HL-60 (cell line): ENCODE results near the gene OR1N1.

ENCODE experiments used
- GABPA ChIP-seq: IDR thresholded peaks from 2 replicates; pipeline ENCODE4 v1.6.1; 2012; ENCODE audit warnings: low read depth
- POLR2AphosphoS5 ChIP-seq: IDR thresholded peaks from 2 replicates; pipeline ENCODE4 v1.6.1; 2012; ENCODE audit warnings: low read depth
- SPI1 ChIP-seq: IDR thresholded peaks from 2 replicates; pipeline ENCODE4 v1.6.1; 2012; ENCODE audit warnings: low read depth, mild to moderate bottlenecking, borderline replicate concordance
- TF ChIP-seq, protein P1 (sequence below): IDR thresholded peaks from one replicate; pipeline ENCODE4 v1.5.1; 2011; ENCODE audit warnings: low read length, control low read depth, inconsistent platforms; ENCODE audit not compliant: insufficient read depth
- TF ChIP-seq, protein P2 (sequence below): IDR thresholded peaks from 2 replicates; pipeline ENCODE4 v1.6.1; 2012; ENCODE audit warnings: low read depth; ENCODE audit not compliant: insufficient replicate concordance

DNA sequence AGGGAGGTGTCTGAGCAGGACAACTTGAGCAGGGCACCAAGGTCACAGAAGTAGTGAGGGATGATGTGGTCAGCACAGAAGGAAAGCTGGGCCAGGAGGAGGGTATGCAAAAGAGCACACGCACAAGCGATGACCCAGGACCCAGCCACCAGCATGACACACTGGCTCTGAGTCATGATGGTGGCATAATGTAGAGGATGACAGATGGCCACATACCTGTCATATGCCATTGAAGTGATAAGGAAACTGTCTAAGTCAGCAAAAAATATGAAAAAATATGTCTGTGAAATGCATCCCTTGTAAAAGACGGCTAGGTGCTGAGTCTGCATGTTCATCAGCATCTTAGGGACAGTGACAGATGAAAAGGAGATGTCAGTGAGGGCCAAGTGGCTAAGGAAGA lies 49.7 kb downstream of the OR1N1 start:
- TF ChIP-seq, protein P1, sequence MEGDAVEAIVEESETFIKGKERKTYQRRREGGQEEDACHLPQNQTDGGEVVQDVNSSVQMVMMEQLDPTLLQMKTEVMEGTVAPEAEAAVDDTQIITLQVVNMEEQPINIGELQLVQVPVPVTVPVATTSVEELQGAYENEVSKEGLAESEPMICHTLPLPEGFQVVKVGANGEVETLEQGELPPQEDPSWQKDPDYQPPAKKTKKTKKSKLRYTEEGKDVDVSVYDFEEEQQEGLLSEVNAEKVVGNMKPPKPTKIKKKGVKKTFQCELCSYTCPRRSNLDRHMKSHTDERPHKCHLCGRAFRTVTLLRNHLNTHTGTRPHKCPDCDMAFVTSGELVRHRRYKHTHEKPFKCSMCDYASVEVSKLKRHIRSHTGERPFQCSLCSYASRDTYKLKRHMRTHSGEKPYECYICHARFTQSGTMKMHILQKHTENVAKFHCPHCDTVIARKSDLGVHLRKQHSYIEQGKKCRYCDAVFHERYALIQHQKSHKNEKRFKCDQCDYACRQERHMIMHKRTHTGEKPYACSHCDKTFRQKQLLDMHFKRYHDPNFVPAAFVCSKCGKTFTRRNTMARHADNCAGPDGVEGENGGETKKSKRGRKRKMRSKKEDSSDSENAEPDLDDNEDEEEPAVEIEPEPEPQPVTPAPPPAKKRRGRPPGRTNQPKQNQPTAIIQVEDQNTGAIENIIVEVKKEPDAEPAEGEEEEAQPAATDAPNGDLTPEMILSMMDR = no peak
- TF ChIP-seq GABPA (no peak), POLR2AphosphoS5 (no peak), SPI1 (no peak)
- TF ChIP-seq, protein P2, sequence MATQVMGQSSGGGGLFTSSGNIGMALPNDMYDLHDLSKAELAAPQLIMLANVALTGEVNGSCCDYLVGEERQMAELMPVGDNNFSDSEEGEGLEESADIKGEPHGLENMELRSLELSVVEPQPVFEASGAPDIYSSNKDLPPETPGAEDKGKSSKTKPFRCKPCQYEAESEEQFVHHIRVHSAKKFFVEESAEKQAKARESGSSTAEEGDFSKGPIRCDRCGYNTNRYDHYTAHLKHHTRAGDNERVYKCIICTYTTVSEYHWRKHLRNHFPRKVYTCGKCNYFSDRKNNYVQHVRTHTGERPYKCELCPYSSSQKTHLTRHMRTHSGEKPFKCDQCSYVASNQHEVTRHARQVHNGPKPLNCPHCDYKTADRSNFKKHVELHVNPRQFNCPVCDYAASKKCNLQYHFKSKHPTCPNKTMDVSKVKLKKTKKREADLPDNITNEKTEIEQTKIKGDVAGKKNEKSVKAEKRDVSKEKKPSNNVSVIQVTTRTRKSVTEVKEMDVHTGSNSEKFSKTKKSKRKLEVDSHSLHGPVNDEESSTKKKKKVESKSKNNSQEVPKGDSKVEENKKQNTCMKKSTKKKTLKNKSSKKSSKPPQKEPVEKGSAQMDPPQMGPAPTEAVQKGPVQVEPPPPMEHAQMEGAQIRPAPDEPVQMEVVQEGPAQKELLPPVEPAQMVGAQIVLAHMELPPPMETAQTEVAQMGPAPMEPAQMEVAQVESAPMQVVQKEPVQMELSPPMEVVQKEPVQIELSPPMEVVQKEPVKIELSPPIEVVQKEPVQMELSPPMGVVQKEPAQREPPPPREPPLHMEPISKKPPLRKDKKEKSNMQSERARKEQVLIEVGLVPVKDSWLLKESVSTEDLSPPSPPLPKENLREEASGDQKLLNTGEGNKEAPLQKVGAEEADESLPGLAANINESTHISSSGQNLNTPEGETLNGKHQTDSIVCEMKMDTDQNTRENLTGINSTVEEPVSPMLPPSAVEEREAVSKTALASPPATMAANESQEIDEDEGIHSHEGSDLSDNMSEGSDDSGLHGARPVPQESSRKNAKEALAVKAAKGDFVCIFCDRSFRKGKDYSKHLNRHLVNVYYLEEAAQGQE = no peak
